DOHH2 (cell line): ENCODE results near the gene DDX51.

Experiments
- H3F3A ChIP-seq: fragments of 200-600 bp; sonication (generic), shearing (Covaris generic); 2 replicates; pipeline ENCODE4 v1.6.0; 2016; ENCODE audit warnings: antibody characterized with exemption, mild to moderate bottlenecking; ENCODE audit not compliant: control insufficient read depth, insufficient read depth
- H3K27ac ChIP-seq: fragments of 200-600 bp; sonication (generic); 2 replicates; pipeline ENCODE4 v1.5.1; 2014; ENCODE audit warnings: low read depth, mild to moderate bottlenecking, low read length, moderate library complexity
- H3K27me3 ChIP-seq: fragments of 200-600 bp; sonication (generic); 2 replicates; pipeline ENCODE4 v1.6.1; 2014; ENCODE audit warnings: mild to moderate bottlenecking, low read length, mixed read lengths; ENCODE audit not compliant: control insufficient read depth
- H3K36me3 ChIP-seq: fragments of 200-600 bp; sonication (generic); 2 replicates; pipeline ENCODE4 v1.6.1; 2014; ENCODE audit warnings: mild to moderate bottlenecking, low read length, moderate library complexity, mixed read lengths; ENCODE audit not compliant: control insufficient read depth
- H3K4me1 ChIP-seq: fragments of 200-600 bp; sonication (generic); 2 replicates; pipeline ENCODE4 v1.6.1; 2014; ENCODE audit warnings: mild to moderate bottlenecking, low read length, mixed read lengths; ENCODE audit not compliant: control insufficient read depth
- H3K4me2 ChIP-seq: fragments of 200-600 bp; sonication (generic); 2 replicates; pipeline ENCODE4 v1.6.0; 2014; ENCODE audit warnings: mild to moderate bottlenecking, low read length, moderate library complexity
- H3K4me3 ChIP-seq: fragments of 200-600 bp; sonication (generic); 2 replicates; pipeline ENCODE4 v1.5.1; 2014; ENCODE audit warnings: mild to moderate bottlenecking, low read length, mixed read lengths
- H3K79me2 ChIP-seq: fragments of 200-600 bp; sonication (generic); 2 replicates; pipeline ENCODE4 v1.6.1; 2014; ENCODE audit warnings: mild to moderate bottlenecking, low read length, mixed read lengths; ENCODE audit not compliant: control insufficient read depth
- H3K9me2 ChIP-seq: fragments of 200-600 bp; sonication (generic); replicated peaks from 2 replicates; pipeline ENCODE4 v1.6.1; 2014; ENCODE audit warnings: mild to moderate bottlenecking, low read length, mixed read lengths; ENCODE audit not compliant: control insufficient read depth
- H3K9me3 ChIP-seq: fragments of 200-600 bp; sonication (generic); 2 replicates; pipeline ENCODE4 v1.6.1; 2014; ENCODE audit warnings: antibody characterized with exemption, low read length, mixed read lengths; ENCODE audit not compliant: control insufficient read depth, insufficient read depth
- H4K20me1 ChIP-seq: fragments of 200-600 bp; sonication (generic); 2 replicates; pipeline ENCODE4 v1.6.0; 2014; ENCODE audit warnings: low read depth, mild to moderate bottlenecking, antibody characterized with exemption, low read length, moderate library complexity; ENCODE audit not compliant: control insufficient read depth, insufficient read depth
- EZH2phosphoT487 ChIP-seq: fragments of 200-600 bp; sonication (generic); IDR thresholded peaks from 2 replicates; pipeline ENCODE4 v1.6.1; 2017; ENCODE audit warnings: borderline replicate concordance, mild to moderate bottlenecking, antibody characterized with exemption, low read length, moderate library complexity, mixed read lengths
- TF ChIP-seq, protein P1 (sequence below): fragments of 200-600 bp; sonication (generic); IDR thresholded peaks from one replicate; pipeline ENCODE4 v1.5.1; 2014; ENCODE audit warnings: antibody characterized with exemption, mild to moderate bottlenecking, low read depth, low read length; ENCODE audit not compliant: poor library complexity, severe bottlenecking

DDX51 gene

DNA sequence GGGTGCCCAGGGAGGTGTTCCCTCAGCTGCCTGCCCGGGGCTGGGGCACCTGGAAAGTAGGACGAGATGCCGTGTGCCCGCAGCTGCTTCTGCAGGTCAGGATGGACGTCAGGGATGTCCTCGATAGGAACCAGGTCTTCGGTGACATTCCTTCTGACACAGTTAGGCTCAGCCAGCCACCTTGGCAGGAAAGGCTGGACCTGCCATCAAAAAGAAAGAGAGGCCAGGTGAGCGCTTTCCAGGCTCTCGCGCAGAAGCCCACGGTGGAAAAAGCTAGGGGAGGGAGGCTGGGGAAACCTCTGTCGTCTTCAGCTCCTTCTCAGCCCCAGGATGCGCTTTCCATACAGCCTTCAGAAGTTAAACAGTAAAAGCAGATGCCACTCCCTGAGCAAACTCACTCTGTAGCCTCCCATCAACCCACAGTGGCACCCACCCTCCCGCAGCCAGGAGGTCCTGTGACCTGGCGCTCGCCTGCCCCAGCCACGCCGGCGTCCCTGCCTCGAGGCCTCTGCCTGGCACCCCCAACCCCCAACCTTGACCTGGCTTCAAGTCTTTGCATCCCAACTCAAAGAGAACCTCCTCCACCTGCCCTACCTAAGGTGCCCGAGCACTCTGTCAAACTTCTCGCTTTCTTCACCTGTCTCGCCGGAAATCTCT is 1.3 kb downstream of the DDX51 start:
- Histone ChIP-seq H3K79me2 (peaks cover 64% of the 10 kb centered on the region), H3K4me3 (peak overlapping the region; percentile 99), H3K27ac (no peak overlapping the region), H3K9me3 (no peaks in the 10 kb centered on the region), H4K20me1 (peaks cover 8% of the 10 kb centered on the region), H3K4me2 (peak overlapping the region; percentile 77), H3K9me2 (no peaks in the 10 kb centered on the region), H3K4me1 (peaks cover 19% of the 10 kb centered on the region), H3K27me3 (no peaks in the 10 kb centered on the region), H3F3A (no peaks in the 10 kb centered on the region), H3K36me3 (peaks cover 70% of the 10 kb centered on the region)
- no peak for TF ChIP-seq EZH2phosphoT487
- TF ChIP-seq, protein P1, sequence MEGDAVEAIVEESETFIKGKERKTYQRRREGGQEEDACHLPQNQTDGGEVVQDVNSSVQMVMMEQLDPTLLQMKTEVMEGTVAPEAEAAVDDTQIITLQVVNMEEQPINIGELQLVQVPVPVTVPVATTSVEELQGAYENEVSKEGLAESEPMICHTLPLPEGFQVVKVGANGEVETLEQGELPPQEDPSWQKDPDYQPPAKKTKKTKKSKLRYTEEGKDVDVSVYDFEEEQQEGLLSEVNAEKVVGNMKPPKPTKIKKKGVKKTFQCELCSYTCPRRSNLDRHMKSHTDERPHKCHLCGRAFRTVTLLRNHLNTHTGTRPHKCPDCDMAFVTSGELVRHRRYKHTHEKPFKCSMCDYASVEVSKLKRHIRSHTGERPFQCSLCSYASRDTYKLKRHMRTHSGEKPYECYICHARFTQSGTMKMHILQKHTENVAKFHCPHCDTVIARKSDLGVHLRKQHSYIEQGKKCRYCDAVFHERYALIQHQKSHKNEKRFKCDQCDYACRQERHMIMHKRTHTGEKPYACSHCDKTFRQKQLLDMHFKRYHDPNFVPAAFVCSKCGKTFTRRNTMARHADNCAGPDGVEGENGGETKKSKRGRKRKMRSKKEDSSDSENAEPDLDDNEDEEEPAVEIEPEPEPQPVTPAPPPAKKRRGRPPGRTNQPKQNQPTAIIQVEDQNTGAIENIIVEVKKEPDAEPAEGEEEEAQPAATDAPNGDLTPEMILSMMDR = no peak

DNA sequence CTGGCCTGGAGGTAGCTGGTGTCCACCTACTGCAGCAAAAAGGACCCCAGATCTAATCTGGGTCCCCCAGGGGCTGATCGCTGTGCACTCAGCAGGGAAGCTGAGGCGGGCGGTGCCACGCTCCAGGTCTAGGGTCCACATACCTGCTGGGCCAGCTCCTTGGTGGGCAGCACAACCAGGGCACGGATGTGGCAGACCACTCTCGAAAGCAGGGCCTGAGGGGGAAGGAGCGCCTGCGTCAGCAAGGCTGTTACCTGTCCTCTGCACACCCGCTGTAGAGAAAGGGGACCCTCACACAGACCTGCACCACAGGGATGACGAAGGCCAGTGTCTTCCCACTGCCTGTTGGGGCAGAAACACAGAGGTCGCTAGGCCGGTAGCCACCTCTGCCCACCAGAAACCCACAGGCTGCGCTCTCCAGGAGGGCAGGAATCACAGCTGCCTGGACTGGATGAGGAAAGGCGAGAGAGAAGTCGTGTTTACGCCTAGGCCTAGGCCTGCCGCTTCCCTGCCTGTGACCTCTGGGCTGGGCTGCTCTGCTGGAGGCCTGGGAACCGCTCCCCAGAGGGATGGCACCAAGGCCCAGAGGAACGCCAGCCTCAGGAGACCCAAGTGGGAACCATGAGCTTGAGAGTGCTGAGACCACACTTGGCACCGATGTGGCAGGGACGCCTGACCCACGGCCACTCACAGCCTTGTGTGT is 2.0 kb downstream of the DDX51 start:
- H3F3A ChIP-seq = peaks cover 7% of the 10 kb centered on the region; the same call in 1 of the 2 replicates
- no peaks in the 10 kb centered on the region for H3K9me3 ChIP-seq
- peaks cover 65% of the 10 kb centered on the region for H3K36me3 ChIP-seq
- peak overlapping the region; percentile 99; the same call in 1 of the 2 replicates for H3K4me3 ChIP-seq
- peaks cover 58% of the 10 kb centered on the region for H3K79me2 ChIP-seq
- peak overlapping the region; percentile 77 for H3K4me2 ChIP-seq
- H3K9me2 ChIP-seq = no peaks in the 10 kb centered on the region
- H3K27me3 ChIP-seq = no peaks in the 10 kb centered on the region
- peaks cover 8% of the 10 kb centered on the region for H4K20me1 ChIP-seq
- no peak overlapping the region for H3K27ac ChIP-seq
- peaks cover 19% of the 10 kb centered on the region for H3K4me1 ChIP-seq
- TF ChIP-seq, protein P1 = no peak
- TF ChIP-seq EZH2phosphoT487 = no peak

DNA sequence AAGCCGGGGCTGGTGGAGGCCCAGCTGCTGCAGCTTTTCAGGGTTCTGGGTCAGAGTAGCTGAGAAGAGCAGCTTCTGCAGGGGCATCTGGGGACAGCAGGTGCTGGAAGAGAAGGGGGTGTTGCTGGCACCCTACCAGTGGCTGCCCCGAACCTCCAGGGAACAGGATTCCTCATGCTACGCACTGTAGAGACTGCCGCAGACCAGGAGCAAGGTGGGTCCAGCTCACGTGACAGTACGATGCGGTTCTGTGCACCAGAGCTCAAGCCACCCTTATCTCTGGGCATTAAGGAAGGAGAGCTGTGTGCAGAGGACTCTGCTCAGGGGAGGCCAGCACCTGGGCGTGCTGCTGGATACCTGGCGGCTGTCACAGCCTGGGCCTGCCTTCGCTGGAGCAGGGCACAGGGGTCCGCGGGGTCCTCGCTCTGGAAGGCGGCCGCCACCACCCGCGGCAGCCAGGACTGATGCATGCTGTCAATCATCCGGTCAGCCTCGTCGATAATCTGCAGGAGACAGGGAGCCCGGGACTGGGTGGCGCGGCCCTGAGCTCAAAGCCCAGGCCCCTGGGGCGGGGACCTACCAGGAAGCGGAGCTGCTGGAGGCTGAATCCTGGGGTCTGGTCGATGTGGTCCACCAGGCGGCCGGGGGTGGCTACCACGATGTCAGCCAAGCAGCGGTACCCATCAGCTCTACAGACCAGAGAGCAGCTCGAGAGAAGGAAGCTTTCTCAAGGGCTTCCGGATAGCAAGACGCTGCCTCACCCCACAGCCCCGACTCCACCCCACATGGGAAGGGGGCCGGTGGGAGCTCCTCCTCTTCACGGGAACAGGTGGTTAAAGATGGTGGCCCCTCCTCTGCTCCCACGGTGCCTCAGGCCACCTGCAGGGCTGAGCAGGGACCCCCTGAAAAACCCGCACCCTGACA is 2.9 kb downstream of the DDX51 start:
- Histone ChIP-seq H3K4me2 (no peak overlapping the region), H3K9me3 (no peaks in the 10 kb centered on the region), H3F3A (peaks cover 11% of the 10 kb centered on the region; the same call in 1 of the 2 replicates), H3K4me3 (no peak overlapping the region), H3K9me2 (no peaks in the 10 kb centered on the region), H3K27ac (no peak overlapping the region), H3K4me1 (peaks cover 19% of the 10 kb centered on the region), H3K79me2 (peaks cover 48% of the 10 kb centered on the region), H4K20me1 (peaks cover 8% of the 10 kb centered on the region), H3K36me3 (peaks cover 55% of the 10 kb centered on the region), H3K27me3 (no peaks in the 10 kb centered on the region)
- TF ChIP-seq, protein P1 = no peak
- TF ChIP-seq EZH2phosphoT487 = no peak
